Colonic mucosa (tissue), 4 donors: ENCODE measurements around the gene DOCK7. TPM values are rescaled to one million over a fixed set of nuclear protein-coding genes. Genes with fewer than 3 reads are reported as not detected.

Experiments used
- DNase-seq: peaks from one replicate; pipeline ENCODE4 v3.0.0-alpha.2; 2020
- H3K27ac ChIP-seq: fragments of 200-600 bp; one replicate; pipeline ENCODE4 v1.8.0; 2021
- H3K27me3 ChIP-seq: fragments of 200-600 bp; one replicate; pipeline ENCODE4 v1.8.0; 2021
- H3K36me3 ChIP-seq: fragments of 200-600 bp; one replicate; pipeline ENCODE4 v1.8.0; 2021
- H3K4me1 ChIP-seq: fragments of 200-600 bp; one replicate; pipeline ENCODE4 v1.8.0; 2021; ENCODE audit warnings: mild to moderate bottlenecking
- H3K4me3 ChIP-seq: fragments of 200-600 bp; one replicate; pipeline ENCODE4 v1.8.0; 2021
- H3K9ac ChIP-seq, 2 donors: one replicate each; pipeline ENCODE4 v1.7.0; 2013; ENCODE audit warnings: control low read depth in 2 of 2, low read depth in 2 of 2, low read length in 2 of 2
- H3K9me3 ChIP-seq: fragments of 200-600 bp; one replicate; pipeline ENCODE4 v1.8.0; 2021
- intact Hi-C: fragments of 100-400 bp; cut with DNase I; formaldehyde crosslinking; loops from one replicate; pipeline ENCODE4 v1.14.1; 2022
- total RNA-seq, 2 donors: library from RNA; stranded (reverse); fragmentation: NEBNext Ultra II Directional in 1 of 2; extraction: Animal tissue kit (Norgen Biotek cat#: 25700) in 1 of 2; gene quantifications; one replicate each; pipeline ENCODE4 v1.2.1, GENCODE V29; 2021
- TF ChIP-seq, protein P1 (sequence below): fragments of 200-600 bp; IDR thresholded peaks from one replicate; pipeline ENCODE4 v1.8.0; 2022; ENCODE audit warnings: antibody characterized with exemption, mild to moderate bottlenecking
- donor health status: healthy.
- donor health status: DM: no; HTN: no; CAD: no.
- donor health status: DM: no; HTN: no; CAD: no.

Gene DOCK7
- total RNA-seq, 2 donors from 2014 or later, result 44.9 to 53.7 TPM

DNA sequence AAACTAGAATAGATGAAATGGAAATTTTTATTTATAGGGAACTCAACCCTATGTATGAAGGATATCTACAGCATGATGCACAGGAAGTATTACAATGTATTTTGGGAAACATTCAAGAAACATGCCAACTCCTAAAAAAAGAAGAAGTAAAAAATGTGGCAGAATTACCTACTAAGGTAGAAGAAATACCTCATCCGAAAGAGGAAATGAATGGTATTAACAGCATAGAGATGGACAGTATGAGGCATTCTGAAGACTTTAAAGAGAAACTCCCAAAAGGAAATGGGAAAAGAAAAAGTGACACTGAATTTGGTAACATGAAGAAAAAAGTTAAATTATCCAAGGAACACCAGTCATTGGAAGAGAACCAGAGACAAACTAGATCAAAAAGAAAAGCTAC lies 243.5 kb downstream of the DOCK7 start:
- Histone ChIP-seq H3K9me3 (no peaks in the 10 kb centered on the region), H3K27me3 (no peaks in the 10 kb centered on the region), H3K36me3 (peaks cover 6% of the 10 kb centered on the region), H3K4me3 (no peak overlapping the region), H3K4me1 (no peaks in the 10 kb centered on the region), H3K27ac (no peak overlapping the region), H3K9ac (no peak overlapping the region)
- no peak for DNase-seq
- TF ChIP-seq, protein P1, sequence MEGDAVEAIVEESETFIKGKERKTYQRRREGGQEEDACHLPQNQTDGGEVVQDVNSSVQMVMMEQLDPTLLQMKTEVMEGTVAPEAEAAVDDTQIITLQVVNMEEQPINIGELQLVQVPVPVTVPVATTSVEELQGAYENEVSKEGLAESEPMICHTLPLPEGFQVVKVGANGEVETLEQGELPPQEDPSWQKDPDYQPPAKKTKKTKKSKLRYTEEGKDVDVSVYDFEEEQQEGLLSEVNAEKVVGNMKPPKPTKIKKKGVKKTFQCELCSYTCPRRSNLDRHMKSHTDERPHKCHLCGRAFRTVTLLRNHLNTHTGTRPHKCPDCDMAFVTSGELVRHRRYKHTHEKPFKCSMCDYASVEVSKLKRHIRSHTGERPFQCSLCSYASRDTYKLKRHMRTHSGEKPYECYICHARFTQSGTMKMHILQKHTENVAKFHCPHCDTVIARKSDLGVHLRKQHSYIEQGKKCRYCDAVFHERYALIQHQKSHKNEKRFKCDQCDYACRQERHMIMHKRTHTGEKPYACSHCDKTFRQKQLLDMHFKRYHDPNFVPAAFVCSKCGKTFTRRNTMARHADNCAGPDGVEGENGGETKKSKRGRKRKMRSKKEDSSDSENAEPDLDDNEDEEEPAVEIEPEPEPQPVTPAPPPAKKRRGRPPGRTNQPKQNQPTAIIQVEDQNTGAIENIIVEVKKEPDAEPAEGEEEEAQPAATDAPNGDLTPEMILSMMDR, result no peak
- intact Hi-C loops, result no loop called here

DNA sequence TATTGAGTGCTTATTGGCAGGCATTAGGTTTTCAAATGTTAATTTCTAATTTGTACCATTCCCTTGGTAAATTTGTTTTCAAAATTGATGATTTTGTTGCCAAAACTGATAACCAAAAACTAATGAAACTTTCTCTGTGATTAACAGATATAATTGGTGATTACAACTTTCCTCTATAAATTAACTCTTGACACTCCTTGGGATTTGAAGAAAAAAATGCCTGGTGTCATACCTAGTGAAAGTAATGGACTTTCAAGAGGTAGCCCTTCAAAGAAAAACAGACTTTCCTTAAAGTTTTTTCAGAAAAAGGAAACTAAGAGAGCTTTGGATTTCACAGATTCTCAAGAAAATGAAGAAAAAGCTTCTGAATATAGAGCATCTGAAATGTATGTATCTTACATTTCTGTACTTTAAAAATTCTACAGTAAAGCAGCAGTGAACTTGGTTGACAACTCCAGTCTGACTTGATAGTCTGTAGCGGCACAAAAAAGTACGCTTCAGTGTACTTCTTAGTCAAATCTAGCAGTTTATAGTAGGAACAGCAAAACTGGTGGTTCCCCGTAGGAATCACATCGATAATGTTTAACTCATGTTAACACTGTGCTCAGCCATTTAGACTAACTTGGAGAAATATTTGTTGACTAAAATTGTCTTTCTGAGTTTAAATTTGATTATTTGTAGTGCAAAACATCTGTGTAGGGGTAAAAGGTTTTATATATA lies 248.4 kb downstream of the DOCK7 start:
- no peak for DNase-seq
- no peak overlapping the region for H3K27ac ChIP-seq
- no peaks in the 10 kb centered on the region for H3K9me3 ChIP-seq
- no peaks in the 10 kb centered on the region for H3K36me3 ChIP-seq
- H3K27me3 ChIP-seq, result no peaks in the 10 kb centered on the region
- TF ChIP-seq, protein P1, result no peak
- no peak overlapping the region for H3K9ac ChIP-seq
- H3K4me3 ChIP-seq, result no peak overlapping the region
- H3K4me1 ChIP-seq, result peaks cover 4% of the 10 kb centered on the region
- intact Hi-C loops, result no loop called here

DNA sequence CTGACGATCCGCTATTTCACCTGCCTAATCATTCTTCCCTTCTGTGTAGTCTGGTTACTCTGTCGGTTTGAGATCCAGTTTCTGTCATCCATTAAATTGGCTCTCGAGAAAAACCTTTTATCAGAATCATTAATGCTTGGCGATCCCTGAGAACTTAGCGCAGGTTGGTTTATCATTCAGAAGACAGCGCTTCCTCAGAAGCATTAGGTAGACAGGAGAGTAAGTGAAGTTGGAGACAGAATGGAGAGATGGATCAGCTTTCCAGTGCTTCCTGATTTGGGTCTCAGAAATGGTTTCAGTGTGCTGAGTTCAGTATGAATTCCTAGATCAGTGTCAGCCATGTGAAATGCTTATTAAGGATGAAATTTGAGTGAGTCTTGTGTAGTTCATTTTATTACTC lies 250.0 kb downstream of the DOCK7 start:
- Histone ChIP-seq H3K27ac (no peak overlapping the region), H3K4me3 (peak overlapping the region; percentile 95), H3K9ac (peak overlapping the region; percentile 89 to 91), H3K36me3 (no peaks in the 10 kb centered on the region), H3K27me3 (no peaks in the 10 kb centered on the region), H3K9me3 (no peaks in the 10 kb centered on the region), H3K4me1 (peaks cover 4% of the 10 kb centered on the region)
- no peak for DNase-seq
- TF ChIP-seq, protein P1, result no peak
- intact Hi-C loops, result no loop called here

DNA sequence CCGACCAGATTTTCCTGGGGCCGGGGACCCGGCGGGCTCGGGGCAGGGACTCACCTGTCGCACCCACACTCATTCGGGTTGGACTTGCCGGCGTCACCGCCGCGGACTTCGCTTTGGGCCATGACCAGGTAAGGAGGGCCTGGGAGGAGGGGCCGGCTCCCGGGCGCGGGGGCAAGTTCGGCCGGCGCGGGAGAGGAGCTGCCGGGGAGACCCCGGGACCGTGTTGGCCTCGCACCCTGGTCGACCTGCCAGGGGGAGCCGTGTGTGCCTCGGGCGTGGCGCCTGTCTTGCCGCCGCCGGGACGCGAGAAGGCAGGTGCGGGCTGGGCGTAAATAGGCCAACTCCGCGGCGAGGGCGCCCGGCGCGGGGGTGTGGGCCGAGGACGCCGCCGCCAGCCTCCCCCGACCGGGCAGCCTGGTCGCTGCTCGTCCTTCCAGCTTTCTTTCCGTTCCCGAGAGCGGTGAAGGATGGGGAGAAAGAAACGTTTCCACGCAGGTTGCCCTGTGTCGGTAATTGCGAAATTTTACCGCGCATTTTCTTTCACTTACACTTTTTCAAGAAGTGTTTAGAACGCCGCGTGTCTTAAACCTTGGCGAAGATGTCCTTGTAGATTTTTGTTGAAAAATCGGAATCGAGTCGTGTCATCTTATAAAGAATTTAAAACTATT lies 250.8 kb downstream of the DOCK7 start:
- H3K27ac ChIP-seq, result peak overlapping the region; percentile 99
- H3K9ac ChIP-seq, result peak overlapping the region; percentile 89 to 91
- no peaks in the 10 kb centered on the region for H3K9me3 ChIP-seq
- H3K36me3 ChIP-seq, result no peaks in the 10 kb centered on the region
- H3K4me3 ChIP-seq, result peak overlapping the region; percentile 95
- TF ChIP-seq, protein P1, result no peak
- intact Hi-C loops, result no loop called here
- no peaks in the 10 kb centered on the region for H3K27me3 ChIP-seq
- peaks cover 4% of the 10 kb centered on the region for H3K4me1 ChIP-seq
- DNase-seq, result peak; percentile 69

GRCh38 chr1:62436466-62437272 lies 251.5 kb downstream of the DOCK7 start, which contains the start of gene USP1:
USP1 (plus strand) TSS chr1:62437049; CDS start chr1:62439868, 2,819 bp downstream.
- no peaks in the 10 kb centered on the region for H3K9me3 ChIP-seq
- H3K27me3 ChIP-seq, result no peaks in the 10 kb centered on the region
- peaks cover 4% of the 10 kb centered on the region for H3K4me1 ChIP-seq
- H3K9ac ChIP-seq, result peak within 1 kb of the TSS; percentile 89 to 91
- intact Hi-C loops, result no loop called here
- no peaks in the 10 kb centered on the region for H3K36me3 ChIP-seq
- TF ChIP-seq, protein P1, result no peak
- DNase-seq, result peak; percentile 99
- peak within 1 kb of the TSS; percentile 95 for H3K4me3 ChIP-seq
- H3K27ac ChIP-seq, result peak within 1 kb of the TSS; percentile 99
